SK-N-SH treated with all-trans-retinoic acid at 6 μM for 48 hours (cell line): ENCODE results near the gene COA8.

Source experiments
- ATAC-seq: fragments of 200-7000 bp; cut with Tn5 transposase; 3 replicates; pipeline ENCODE4 v1.9.1; 2020; ENCODE audit warnings: mild to moderate bottlenecking, moderate library complexity
- ARNTL ChIP-seq: fragments of 450-650 bp; formaldehyde crosslinking; IDR thresholded peaks from 2 replicates; pipeline ENCODE4 v1.5.0; 2020; ENCODE audit warnings: low read depth, mild to moderate bottlenecking, moderate library complexity, borderline replicate concordance
- CREB5 ChIP-seq: fragments of 250-450 bp; sonication (Bioruptor Pico); IDR thresholded peaks from 2 replicates; pipeline ENCODE4 v1.5.1; 2020; ENCODE audit warnings: low read depth, mild to moderate bottlenecking, moderate library complexity
- CSDC2 ChIP-seq: fragments of 250-450 bp; sonication (Bioruptor Pico); IDR thresholded peaks from 2 replicates; pipeline ENCODE4 v1.5.0; 2020; ENCODE audit warnings: mild to moderate bottlenecking, moderate library complexity
- CSRNP3 ChIP-seq: fragments of 250-450 bp; sonication (Bioruptor Pico); IDR thresholded peaks from 2 replicates; pipeline ENCODE4 v1.5.1; 2021; ENCODE audit warnings: mild to moderate bottlenecking, moderate library complexity
- GLIS3 ChIP-seq: fragments of 250-450 bp; sonication (Bioruptor Pico); IDR thresholded peaks from 2 replicates; pipeline ENCODE4 v1.5.0; 2020; ENCODE audit warnings: mild to moderate bottlenecking, moderate library complexity
- ISL1 ChIP-seq: fragments of 250-450 bp; sonication (Bioruptor Pico); IDR thresholded peaks from 2 replicates; pipeline ENCODE4 v2.1.2; 2022; ENCODE audit warnings: mild to moderate bottlenecking, moderate library complexity
- OSR1 ChIP-seq: fragments of 250-450 bp; sonication (Bioruptor Pico); IDR thresholded peaks from 2 replicates; pipeline ENCODE4 v1.8.0; 2022; ENCODE audit warnings: moderate library complexity, mild to moderate bottlenecking, inconsistent platforms
- PATZ1 ChIP-seq: fragments of 250-450 bp; sonication (Bioruptor Pico); IDR thresholded peaks from 2 replicates; pipeline ENCODE4 v1.8.0; 2020; ENCODE audit warnings: mild to moderate bottlenecking, moderate library complexity, borderline replicate concordance
- POU6F1 ChIP-seq: fragments of 250-450 bp; sonication (Bioruptor Pico); IDR thresholded peaks from 2 replicates; pipeline ENCODE4 v1.8.0; 2021; ENCODE audit warnings: low read depth, mild to moderate bottlenecking, moderate library complexity, borderline replicate concordance
- PPARA ChIP-seq: fragments of 250-450 bp; sonication (Bioruptor Pico); IDR thresholded peaks from 2 replicates; pipeline ENCODE4 v1.5.0; 2020; ENCODE audit warnings: mild to moderate bottlenecking, borderline replicate concordance
- RARB ChIP-seq: fragments of 250-450 bp; sonication (Bioruptor Pico); IDR thresholded peaks from 2 replicates; pipeline ENCODE4 v1.8.0; 2021; ENCODE audit warnings: mild to moderate bottlenecking, moderate library complexity
- SNAI2 ChIP-seq: fragments of 250-450 bp; sonication (Bioruptor Pico); IDR thresholded peaks from 2 replicates; pipeline ENCODE4 v1.5.0; 2020; ENCODE audit warnings: mild to moderate bottlenecking, moderate library complexity
- TCF4 ChIP-seq: fragments of 250-450 bp; sonication (Bioruptor Pico); IDR thresholded peaks from 2 replicates; pipeline ENCODE4 v1.8.0; 2021; ENCODE audit warnings: mild to moderate bottlenecking, moderate library complexity, borderline replicate concordance
- TOX ChIP-seq: fragments of 250-450 bp; sonication (Bioruptor Pico); IDR thresholded peaks from 2 replicates; pipeline ENCODE4 v1.8.0; 2021; ENCODE audit warnings: mild to moderate bottlenecking, moderate library complexity, borderline replicate concordance
- ZC3H10 ChIP-seq: fragments of 250-450 bp; sonication (Bioruptor Pico); IDR thresholded peaks from 2 replicates; pipeline ENCODE4 v1.5.1; 2021; ENCODE audit warnings: mild to moderate bottlenecking, moderate library complexity
- ZNF565 ChIP-seq: fragments of 450-650 bp; formaldehyde crosslinking; conservative IDR thresholded peaks from 2 replicates; pipeline ENCODE4 v1.5.0; 2020; ENCODE audit warnings: low read depth, mild to moderate bottlenecking, moderate library complexity
- ZNF70 ChIP-seq: fragments of 450-650 bp; formaldehyde crosslinking; IDR thresholded peaks from 2 replicates; pipeline ENCODE4 v1.5.0; 2020; ENCODE audit warnings: mild to moderate bottlenecking, moderate library complexity
- ZNF8 ChIP-seq: fragments of 450-650 bp; formaldehyde crosslinking; IDR thresholded peaks from 2 replicates; pipeline ENCODE4 v1.5.0; 2020; ENCODE audit warnings: mild to moderate bottlenecking, moderate library complexity

The COA8 gene

GRCh38 chr14:103634156-103634555, 71.4 kb downstream of the COA8 start:
- no peak for TF ChIP-seq ZNF70 (CRISPR knock-in tag)
- no peak for TF ChIP-seq SNAI2 (CRISPR knock-in tag)
- no peak for TF ChIP-seq PPARA (CRISPR knock-in tag)
- no peak for TF ChIP-seq ZNF8 (CRISPR knock-in tag)
- no peak for TF ChIP-seq GLIS3 (CRISPR knock-in tag)
- TF ChIP-seq PATZ1 (CRISPR knock-in tag) = no peak
- TF ChIP-seq, all 23 proteins: peak for 0
- ATAC-seq = no peak

GRCh38 chr14:103638594-103638993, 75.8 kb downstream of the COA8 start:
- TF ChIP-seq OSR1 (CRISPR knock-in tag) (no peak), CSRNP3 (CRISPR knock-in tag) (no peak), ZC3H10 (CRISPR knock-in tag) (no peak), ISL1 (CRISPR knock-in tag) (no peak), SNAI2 (CRISPR knock-in tag) (no peak), ZNF565 (CRISPR knock-in tag) (no peak), TOX (no peak), ZNF8 (CRISPR knock-in tag) (no peak), RARB (CRISPR knock-in tag) (no peak), TCF4 (no peak), CREB5 (CRISPR knock-in tag) (no peak), POU6F1 (CRISPR knock-in tag) (no peak), CSDC2 (CRISPR knock-in tag) (no peak), ARNTL (CRISPR knock-in tag) (no peak), ZNF70 (CRISPR knock-in tag) (no peak)
- no peak; the same call in 2 of the 3 replicates for ATAC-seq
